ENCODE measurements around the gene HOXA7.
A peak's percentile ranks its signal among the peaks of the same experiment; 100 is the strongest.

Gene HOXA7

DNA sequence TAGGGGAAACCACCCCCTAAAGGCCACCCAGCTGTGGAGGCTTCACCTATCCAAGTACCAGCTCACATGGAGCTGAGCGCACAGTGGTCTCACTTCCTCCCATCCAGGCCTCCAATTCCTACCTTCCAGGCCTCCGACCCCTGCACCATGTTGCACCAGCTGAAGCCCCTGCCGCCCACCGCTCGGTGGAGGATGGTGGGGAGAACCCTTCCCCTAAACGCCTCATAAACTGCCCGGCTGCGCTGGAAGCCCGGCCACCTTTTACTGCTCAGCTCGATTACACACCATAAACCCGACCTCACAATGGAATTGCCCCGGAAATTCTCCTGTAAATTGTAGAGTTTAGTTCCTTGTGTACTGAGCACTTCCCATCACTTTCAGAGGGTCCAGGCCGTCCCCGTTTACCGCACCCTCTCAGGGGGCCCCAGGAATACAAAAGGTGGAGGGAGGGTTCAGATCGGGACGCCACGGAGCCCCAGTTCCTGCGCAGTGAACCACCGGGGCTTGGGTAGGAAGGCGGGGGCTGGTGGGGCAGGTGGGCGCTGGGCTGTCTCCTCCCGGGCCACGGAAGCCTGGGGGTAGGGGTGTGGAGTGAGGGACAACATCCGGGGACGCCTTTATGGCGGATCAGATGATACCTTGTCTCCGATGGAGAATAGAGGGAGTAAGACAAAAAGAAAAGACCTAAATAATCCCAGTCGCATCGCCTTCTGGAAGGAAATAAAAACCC is 1.4 kb upstream of the HOXA7 start:
- DNase-seq = no peak

DNA sequence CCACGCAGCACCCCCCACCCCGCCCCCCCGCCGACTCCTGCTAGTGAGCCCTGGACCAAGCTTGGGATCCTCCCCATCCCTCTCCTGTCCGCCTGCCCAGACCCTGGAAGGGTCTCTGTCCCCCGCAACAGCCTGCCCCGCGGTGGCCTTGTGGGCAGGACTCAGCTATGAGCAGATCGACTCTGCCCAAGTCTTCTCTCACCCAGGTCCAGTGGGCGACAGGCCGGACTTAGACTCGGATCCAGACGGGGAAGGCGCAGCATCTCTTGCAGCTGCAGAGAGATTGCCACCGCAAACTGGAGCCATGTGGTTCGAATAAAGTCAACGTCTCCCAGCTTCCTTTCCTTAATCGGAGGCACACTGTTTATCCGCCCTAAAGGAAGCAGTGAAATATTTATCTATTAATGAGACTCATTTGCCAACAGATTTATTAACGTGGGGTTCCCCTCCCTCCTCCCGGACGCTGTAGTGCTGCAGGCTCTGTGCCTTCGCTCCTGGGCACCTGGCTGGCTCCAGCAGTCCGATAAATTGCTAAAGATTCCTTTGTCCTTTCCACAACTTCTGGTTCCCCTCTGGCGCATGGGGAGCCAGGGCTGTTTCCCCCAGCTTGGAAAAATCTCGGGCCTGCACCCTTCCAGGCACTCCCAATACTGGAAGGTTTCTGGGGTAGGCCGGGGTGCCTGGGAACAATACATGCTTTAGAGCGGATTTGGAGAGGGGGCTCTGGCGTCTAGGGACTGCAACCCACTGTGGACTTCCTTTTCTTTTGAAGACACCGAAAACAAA is 634 bp upstream of the HOXA7 start:
- no peak for DNase-seq

DNA sequence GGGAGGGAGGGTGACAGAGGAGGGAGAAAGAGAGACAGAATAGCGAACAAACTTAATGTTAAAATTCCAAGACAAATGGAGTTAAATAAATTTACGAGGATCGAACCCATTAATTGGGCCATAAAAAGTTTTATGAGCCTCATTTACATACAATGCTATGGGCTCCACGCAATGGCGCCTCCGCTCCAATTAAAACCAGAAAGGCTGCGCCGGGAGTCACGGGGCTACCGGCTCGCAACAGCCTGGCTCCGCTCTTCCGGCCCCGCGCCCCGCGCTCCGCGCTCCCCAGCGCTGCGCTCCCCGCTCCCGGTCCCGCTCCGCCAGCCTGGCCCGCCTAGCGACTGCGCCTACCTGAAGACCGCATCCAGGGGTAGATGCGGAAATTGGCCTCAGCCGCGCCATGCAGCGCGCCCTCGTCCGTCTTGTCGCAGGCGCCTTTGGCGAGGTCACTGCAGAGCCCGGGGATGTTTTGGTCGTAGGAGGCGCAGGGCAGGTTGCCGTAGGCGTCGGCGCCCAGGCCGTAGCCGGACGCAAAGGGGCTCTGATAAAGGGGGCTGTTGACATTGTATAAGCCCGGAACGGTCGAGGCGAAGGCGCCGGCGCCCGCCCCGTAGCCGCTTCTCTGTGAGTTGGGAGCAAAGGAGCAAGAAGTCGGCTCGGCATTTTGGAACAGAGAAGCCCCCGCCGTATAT is 513 bp downstream of the HOXA7 start:
- DNase-seq = no peak

DNA sequence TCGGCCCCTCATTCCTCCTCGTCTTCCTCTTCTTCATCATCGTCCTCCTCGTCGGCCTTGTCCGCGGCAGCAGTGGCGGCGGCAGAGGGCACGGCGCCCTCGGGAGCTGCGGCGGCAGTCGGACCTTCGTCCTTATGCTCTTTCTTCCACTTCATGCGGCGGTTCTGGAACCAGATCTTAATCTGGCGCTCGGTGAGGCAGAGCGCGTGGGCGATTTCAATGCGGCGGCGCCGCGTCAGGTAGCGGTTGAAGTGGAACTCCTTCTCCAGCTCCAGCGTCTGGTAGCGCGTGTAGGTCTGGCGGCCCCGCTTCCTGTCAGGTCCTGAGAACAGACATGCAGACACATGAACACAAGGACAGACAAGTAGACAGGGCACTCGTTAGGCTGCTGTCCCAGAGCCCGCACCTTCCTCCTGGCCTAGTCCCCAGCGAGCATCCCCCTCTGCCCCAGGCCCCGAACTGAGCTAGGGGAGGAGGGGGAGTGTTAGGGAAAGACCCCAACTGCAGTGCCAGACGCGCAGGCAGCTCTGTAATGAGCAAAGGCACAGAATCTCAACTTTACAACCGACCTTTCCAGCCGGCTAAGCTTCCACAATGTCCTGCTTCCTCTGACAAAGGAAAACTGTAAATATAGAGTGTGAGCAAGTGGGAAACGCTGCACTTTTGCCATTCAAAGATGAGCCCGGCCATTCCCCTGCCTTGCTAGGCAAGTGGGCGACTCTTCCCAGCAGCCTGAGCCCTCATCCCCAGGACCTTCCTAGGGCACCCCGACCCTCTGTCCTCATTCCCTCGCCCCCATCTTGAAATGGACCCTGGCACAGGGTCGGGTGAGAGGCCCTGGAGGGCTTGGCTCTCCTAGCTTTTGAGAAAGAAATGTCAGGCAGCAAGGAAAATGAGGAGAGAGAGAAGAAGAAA is 1.3 kb downstream of the HOXA7 start:
- DNase-seq = no peak

DNA sequence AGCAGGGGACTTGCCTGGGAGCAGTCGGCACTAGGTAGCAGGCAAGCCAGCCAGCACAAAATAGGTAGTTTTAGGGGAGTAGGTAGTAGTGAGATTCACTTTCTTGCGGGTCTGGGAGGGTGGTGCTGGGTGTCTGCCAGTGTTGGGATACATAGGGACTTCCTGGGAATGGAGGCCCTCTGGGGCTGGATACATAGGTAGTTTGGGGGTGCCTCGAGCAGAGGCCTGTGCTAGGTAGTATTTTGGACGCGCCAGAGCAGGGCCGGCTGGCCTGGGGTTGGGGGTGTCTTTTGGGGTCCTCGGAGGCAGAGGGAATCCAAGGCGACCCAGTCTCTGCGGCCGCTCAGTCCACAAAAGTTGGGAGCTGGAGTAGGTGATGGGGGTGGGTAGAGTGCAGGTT is 2.1 kb downstream of the HOXA7 start:
- no peak for DNase-seq

DNA sequence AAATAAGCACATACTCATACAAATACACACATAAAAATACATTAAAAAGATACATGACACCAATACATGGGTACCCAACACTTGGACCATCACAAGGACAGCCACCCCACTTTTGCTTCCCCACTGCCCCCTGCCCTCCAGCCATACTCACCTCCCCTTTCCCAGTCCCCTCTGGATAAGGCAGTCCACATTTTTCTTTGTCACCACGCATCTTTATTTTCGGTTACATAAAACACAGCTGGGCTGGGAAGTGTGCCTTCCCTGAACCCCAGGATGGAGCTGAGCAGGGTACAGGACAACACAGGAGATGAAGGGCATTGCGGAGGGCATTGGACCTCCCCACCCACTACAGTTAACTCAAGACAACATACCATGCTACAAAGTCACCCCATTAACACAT is 2.9 kb downstream of the HOXA7 start:
- no peak for DNase-seq

DNA sequence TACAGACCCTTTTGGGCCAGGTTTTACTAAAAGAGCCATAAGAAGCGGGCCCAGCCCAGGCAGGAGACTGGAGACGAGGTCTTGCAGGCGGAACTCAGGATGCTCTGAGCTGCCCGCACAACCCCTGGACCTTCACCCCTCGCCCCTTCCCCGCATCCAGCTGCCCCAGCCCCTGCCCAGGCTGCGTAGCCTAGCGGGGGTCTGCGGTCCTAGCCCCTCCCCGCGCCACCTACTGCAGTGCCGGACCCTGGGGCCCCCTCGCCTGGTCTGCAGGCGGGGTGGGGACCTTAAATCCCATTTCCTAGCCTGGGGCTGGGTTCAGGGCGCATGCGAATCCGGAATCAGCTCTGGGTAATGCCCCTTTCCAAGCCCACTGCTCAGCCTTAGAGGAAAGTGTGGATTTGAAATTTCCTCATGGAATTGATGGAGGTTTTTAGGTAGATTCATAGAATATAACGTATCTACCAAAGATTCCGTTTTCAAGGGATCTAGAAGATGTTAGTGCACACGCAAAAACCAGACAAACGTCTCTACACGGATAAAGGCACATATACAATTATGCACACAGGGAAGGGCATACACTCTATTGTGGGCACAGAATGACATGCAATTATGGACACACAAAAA is 3.5 kb downstream of the HOXA7 start:
- DNase-seq = no peak

DNA sequence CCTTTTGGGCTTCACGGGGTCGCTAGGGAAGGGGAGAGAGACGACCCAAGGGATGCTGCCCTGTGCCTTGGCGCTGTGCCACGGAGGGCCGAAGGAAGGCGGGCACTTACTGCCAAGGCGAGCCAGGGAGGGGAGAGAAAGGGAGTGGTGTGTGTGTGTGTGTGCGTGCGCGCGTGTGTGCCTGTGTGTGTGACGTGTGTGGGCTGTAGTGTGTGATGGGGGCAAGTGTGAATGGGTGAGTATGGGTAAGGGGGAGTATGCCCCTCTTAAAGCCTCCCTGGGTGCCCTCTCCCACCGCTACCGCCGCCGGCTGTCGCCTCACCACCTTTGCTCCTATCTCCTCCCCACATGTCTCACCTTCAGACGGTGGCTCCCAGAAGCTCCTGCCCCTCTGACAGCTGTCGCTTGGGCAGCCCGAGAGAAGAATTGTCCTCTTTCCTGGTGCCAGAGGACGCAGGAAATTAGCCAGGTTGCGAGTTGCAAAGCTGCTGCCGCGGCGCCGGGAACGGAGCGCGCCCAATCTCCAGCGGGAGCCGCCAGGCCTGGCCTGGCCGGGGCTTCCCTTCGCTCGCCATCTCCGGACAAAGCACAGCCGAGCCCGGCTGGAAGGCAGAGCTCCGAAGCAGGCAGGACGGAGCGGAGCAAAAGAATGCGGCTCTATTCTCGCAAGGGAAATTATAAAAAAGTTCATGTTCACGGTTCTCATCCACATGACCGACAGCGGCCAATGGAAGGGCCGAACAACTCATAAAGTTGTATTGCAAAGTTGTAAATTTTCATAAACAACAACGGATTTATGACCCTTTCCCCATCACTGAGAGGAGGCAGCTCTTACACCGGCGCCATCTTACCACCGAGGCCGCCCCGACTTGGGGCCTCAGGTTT is 4.3 kb downstream of the HOXA7 start, which contains the start of gene HOXA3:
TSS of gene HOXA3 (minus strand) at position 653 of the 885 bp plus-strand sequence. CDS start 41,943 bp downstream, outside the sequence.
- DNase-seq = no peak

DNA sequence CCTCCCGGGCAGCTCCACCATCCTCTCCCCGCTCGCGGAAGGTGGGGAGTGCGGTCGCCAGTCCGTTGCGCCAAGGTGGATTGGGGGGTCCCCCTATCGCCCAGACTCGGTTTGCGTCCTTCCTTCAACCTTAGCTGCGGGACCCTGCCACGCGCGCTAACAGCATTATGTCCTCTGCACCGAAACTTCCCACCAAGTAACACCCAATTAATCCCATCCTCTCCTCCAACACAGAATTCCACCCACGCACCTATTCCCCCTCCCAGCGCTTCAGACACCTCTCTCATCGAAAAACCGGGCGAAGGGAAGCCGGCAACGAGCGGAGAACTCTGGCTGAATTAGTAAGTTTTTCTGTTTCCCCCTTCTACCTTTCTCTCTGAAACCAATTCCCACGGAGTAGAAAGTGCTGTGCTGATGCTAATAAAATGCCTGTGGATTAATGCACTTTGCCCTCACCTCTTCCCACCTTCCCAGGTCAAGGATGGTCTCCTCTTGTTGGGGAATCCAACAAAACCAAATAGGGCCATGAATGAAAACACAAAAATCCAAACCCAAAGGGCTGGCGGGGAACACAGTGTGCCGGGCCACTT is 5.0 kb downstream of the HOXA7 start:
- DNase-seq = no peak

DNA sequence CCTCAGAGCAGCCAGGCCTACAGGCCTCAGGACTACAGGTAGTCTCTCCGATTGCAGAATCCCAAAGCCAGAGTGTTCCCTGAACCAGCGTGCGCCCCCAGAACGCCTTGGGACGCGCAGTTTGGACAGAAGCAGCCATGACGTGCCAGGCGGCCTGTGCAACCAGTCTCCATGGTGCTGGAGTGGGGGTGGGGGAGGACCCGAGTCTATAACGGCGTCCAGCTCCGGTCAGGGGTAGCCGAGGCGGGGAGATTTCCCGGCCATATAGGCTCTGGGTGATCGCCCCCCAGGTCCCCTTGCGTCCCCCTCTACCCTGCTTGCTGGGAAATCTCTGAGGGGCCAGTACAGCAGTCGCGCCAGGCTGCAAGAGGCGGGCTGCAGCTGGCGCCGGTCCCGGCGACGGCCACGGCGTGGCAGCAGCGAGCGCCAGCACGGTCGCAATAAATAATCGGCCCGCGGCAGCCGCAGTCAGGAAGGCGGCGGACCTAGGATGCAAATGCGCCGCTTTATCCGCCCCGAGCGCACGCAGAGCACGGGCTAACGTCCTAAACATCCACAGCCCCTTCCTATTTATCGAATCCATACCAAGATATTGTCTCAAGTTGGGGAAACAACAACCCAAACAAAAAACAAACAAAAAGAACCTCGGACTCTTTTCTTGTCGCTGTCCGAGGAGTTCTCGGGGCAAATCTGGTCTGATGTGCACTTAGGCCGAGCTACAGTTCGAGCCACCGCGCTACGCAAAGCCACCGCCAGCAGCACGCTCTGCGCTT is 5.7 kb downstream of the HOXA7 start:
- peak; percentile 75 for DNase-seq

DNA sequence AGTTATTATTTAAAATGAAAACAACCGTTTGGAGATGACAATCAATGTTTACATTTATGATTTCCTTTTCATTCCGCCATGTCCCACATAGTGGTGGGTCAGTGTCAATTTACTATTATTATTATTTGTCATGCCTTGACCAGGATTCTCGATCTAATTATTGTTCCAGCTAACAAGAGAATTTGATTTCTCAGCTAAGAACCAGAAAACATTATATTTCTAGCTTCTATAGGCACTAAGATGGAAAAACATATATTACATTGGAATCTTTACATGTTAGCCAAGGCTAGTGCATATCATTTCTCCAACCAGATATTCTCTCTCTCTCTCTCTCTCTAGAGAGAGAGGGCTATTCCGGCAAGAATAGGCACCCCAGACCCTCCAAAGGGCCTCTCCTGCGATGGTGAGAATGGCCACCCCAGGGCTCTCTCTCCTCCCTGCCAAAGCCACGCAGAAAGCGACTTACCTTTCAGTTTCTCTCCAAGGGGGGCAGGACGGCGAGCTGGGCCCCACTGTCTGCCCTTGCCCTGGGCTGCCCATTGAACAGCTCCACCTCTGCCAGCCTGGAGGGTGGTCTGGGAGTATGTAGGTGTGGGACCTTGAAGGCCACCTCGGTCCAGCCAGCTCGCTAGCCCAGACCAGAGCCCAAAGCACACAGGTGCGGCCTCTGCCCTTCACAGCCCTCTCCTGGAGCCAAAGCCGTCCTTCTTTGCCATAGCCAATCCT is 6.5 kb downstream of the HOXA7 start:
- DNase-seq = no peak

DNA sequence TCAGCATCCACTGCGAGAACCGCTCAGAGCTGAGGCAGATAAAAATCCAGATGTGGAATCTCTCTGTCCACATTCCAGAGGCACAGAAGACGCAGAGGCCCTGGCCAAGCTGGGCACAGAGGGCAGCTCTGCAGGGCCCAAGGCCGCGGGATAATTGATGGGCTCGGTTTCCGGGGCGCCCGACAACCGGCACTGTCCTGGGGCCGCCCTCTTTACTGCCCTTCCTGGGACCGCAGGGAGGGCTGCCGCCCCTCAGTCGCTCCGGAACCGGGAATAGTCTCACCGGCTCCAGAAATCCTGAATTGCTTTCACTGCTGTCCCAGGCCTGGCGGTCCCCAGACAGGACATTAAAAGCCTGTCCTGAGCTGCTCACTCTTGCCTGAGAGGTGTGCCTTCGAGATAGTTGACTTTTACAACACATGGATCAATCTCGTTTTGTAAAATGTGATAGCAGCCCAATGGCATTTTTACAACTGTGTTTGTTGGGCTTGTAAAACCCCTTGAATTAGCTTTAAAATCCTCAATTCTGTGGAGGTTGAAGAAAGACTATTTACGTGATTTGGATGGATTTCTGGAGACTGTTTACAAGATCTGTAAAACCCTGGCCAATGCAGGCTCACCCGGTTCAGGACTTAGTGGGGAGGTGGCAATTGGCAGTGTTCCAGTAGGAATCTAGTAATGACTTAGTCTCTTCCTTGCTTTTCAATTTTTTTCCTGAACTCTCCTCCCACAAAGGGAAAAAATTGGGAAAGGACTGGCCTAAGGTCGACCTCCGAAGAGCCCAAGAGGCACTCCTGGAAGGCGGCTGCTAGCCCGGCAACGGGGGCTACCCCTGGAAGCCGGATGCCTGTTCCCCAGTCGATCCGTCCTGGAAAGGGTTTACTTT is 7.5 kb downstream of the HOXA7 start:
- no peak for DNase-seq

DNA sequence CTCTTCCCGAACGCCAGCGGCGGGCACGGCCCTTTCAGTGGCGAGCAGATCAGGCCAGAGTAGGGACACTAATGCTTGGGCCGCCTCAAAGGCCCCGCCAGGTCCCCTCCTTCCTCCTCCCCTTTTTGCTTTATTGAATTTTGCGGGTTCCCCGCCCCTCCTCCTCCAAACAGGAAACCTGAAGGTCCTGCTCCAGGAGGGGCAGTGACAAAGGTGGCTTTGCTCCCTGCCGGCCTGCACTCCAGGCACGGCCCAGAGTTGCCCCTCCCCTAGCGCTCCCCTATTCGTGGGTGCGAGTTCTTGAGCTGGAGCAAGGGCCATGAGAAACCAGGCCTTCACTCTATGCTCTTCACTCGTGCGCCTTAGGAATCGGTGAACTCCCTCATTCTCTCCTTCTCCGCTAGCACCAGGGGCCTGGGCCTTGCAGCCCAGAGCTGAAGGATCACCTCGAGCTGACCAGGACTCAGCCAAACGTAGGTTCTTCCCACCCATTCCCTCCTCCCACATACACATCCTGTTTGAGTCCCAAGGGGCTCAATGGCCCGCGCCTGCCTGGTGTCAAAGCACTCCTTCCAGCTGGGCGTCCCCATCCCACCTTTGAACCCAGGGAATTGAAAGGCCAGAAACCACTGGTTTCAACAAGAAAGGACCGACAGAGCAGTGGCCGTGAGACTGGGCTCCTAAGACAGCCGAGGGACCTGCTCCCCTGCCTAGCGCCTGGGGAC is 8.3 kb downstream of the HOXA7 start:
- no peak for DNase-seq

DNA sequence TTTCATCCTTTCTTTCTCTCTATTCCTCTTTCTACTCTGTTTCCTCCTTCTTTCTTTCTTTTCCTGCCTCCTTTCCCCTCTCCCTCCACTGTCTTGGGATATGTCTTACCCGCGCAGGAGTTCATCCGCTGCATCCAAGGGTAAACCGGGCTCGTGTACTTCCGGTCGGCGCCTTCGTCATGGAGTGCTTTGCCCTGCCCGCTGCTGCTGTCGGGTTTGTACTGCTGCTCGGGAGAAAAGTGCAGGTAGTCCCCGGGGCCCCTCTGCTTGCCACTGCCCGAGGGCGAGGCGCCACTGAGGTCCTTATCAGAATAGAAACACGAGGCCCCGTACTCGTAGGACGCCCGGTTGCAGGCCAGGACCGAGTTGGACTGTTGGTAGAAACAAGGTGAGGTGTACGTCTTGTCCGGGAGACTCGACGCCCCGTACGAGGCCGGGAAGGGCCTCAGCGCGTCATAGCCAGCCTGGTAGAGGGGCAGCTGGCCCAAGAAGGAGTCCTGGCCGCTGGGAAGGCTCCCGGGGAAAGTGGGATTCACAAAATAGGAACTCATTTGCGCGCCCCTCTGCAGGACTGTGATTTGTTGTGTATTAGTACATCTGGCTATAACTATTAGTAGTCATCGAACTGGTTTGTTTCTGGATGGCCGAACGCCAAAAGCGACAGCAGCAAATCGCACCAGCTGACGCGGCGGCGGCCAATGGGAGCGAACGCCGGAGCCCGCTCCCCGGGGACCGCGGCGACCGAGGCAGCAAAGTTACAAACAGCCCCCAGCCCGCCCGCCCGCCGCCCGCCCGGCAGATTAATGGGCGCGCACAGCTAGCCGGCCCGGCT is 9.1 kb downstream of the HOXA7 start, which contains the start of gene HOXA6:
TSS of gene HOXA6 (minus strand) at position 576 of the 832 bp plus-strand sequence. CDS start at position 551, 25 bp downstream.
- DNase-seq = no peak

DNA sequence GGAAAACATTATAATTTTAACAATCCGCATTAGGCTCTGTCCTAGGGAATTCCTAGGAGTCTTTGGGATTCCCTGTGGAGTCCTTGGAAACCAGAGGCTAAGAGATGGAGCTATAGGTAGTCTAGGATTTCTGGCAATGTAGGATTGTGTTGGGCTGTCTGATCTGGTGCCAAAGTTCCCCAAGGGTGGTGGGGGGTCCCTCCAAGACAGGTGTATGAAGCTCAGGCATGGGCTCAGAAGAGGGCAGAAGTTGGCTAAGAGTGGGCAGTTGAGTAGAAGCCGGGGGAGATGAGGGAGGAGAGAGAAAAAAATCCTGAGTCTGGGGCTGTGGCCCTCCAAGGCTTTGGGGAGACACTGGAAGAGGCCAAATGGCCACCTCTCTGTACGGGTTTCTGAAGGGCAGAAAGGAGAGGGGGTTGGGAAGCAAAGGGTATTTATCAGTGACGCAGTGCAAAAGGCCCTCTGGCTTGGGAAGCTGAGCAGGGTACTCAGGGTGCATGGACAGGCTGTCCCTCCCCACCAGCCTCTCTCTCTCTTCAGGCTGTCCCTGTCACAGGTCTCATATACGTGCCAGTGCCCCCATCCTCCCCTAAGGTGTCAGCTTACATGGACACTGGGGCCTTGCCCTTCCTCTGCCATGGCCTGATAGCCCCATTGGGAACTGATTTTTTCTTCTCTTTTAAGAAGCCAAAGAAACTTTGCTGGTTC is 9.8 kb downstream of the HOXA7 start:
- DNase-seq = no peak

Measured in activated CD4-positive, alpha-beta T cell treated with anti-CD3 and anti-CD28 coated beads, Interleukin-2, Interleukin-6, amounts not matched to agents 100 ng/mL and 50 ng/mL, durations not matched to agents 16 hours and 8 hours (primary cell).